Peyer's patch (tissue), 4 donors: ENCODE data around the gene FNDC3B.

ENCODE experiments used
- CTCF ChIP-seq, 6 experiments: fragments of 450-650 bp in 4 of 6; fragments of 200-600 bp in 2 of 6; sonication (generic) in 1 of 6; IDR thresholded peaks; one replicate each; pipeline ENCODE4 v1.5.1; 2017 to 2019; ENCODE audit warnings: antibody characterized with exemption in 6 of 6, mild to moderate bottlenecking in 3 of 6, moderate library complexity in 1 of 6
- POLR2A ChIP-seq, 2 donors: fragments of 450-650 bp; IDR thresholded peaks; one replicate each; pipeline ENCODE4 v1.5.1; 2017; ENCODE audit warnings: antibody characterized with exemption in 2 of 2, mild to moderate bottlenecking in 2 of 2, moderate library complexity in 2 of 2

GRCh38 chr3:172127141-172127540, 87.8 kb downstream of the FNDC3B start:
- TF ChIP-seq CTCF (IDR thresholded peaks at IDR 0.05) (no peak), POLR2A (IDR thresholded peaks at IDR 0.05) (no peak)
